ENCODE data around the gene CLMN.

CLMN gene

DNA sequence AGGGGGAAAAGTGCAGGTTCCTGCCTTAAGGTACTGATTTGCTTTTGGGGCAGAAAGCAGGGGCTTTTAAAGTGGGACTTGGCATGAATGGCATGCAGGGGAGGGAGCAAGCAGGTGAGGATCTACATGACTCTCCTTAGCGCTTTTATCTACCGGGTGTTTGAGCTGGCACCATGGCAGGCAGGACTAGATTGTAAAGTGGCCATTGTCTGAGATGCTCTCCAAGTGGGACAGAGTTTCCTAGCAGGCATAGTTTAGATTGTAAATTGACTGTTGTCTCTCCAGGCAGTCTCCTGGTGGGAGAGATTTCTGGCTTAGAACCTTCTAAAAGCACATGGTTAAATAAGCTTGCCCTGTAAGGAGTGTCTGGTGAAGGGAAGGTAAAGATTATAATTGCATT is 157.1 kb downstream of the CLMN start:
- H3K27ac ChIP-seq (replicated peaks), result no peak overlapping the region
- no peak for DNase-seq (ENCODE audit: low read depth in 1 of 2, low spot score in 1 of 2)
- no peak overlapping the region for H3K4me3 ChIP-seq (replicated peaks; ENCODE audit: insufficient read depth, low read length)
- no peaks in the 10 kb centered on the region for H3K27me3 ChIP-seq (ENCODE audit: insufficient read depth, poor library complexity, severe bottlenecking)
- TF ChIP-seq, protein P1, sequence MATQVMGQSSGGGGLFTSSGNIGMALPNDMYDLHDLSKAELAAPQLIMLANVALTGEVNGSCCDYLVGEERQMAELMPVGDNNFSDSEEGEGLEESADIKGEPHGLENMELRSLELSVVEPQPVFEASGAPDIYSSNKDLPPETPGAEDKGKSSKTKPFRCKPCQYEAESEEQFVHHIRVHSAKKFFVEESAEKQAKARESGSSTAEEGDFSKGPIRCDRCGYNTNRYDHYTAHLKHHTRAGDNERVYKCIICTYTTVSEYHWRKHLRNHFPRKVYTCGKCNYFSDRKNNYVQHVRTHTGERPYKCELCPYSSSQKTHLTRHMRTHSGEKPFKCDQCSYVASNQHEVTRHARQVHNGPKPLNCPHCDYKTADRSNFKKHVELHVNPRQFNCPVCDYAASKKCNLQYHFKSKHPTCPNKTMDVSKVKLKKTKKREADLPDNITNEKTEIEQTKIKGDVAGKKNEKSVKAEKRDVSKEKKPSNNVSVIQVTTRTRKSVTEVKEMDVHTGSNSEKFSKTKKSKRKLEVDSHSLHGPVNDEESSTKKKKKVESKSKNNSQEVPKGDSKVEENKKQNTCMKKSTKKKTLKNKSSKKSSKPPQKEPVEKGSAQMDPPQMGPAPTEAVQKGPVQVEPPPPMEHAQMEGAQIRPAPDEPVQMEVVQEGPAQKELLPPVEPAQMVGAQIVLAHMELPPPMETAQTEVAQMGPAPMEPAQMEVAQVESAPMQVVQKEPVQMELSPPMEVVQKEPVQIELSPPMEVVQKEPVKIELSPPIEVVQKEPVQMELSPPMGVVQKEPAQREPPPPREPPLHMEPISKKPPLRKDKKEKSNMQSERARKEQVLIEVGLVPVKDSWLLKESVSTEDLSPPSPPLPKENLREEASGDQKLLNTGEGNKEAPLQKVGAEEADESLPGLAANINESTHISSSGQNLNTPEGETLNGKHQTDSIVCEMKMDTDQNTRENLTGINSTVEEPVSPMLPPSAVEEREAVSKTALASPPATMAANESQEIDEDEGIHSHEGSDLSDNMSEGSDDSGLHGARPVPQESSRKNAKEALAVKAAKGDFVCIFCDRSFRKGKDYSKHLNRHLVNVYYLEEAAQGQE (IDR thresholded peaks at IDR 0.05; ENCODE audit: insufficient replicate concordance, low read depth), result no peak
- no peak for TF ChIP-seq SPI1 (IDR thresholded peaks at IDR 0.05; ENCODE audit: borderline replicate concordance, low read depth)

- TF ChIP-seq CTCF (IDR thresholded peaks at IDR 0.05; ENCODE audit: insufficient read depth, low read length), result no peak
- TF ChIP-seq SPI1 (IDR thresholded peaks at IDR 0.05; ENCODE audit: borderline replicate concordance, low read depth), result peak; percentile 58; the same call in 1 of the 2 replicates
- no peak for TF ChIP-seq GABPA (IDR thresholded peaks at IDR 0.05; ENCODE audit: low read depth)
- TF ChIP-seq POLR2AphosphoS5 (IDR thresholded peaks at IDR 0.05; ENCODE audit: low read depth), result no peak; the same call in 1 of the 2 replicates
- TF ChIP-seq, protein P1 (IDR thresholded peaks at IDR 0.05; ENCODE audit: insufficient replicate concordance, low read depth), result peak; percentile 33
- H3K4me3 ChIP-seq (replicated peaks; ENCODE audit: insufficient read depth, low read length), result peak within 1 kb of the TSS; percentile 88
- H3K27ac ChIP-seq (replicated peaks), result peak within 1 kb of the TSS; percentile 94
- H3K27me3 ChIP-seq (ENCODE audit: insufficient read depth, poor library complexity, severe bottlenecking), result no peaks in the 10 kb centered on the region
- peak; percentile 78 to 95 for DNase-seq (ENCODE audit: low read depth in 1 of 2, low spot score in 1 of 2)
Measured at GRCh38 chr14:95157327-95158189, 162.2 kb downstream of the CLMN start, which contains the start of gene DICER1. Gene DICER1 (minus strand): TSS chr14:95157529. CDS start chr14:95133458, 24,071 bp downstream.

- TF ChIP-seq SPI1 (IDR thresholded peaks at IDR 0.05; ENCODE audit: borderline replicate concordance, low read depth), result no peak
- no peak for TF ChIP-seq POLR2AphosphoS5 (IDR thresholded peaks at IDR 0.05; ENCODE audit: low read depth)
- no peak for TF ChIP-seq CTCF (IDR thresholded peaks at IDR 0.05; ENCODE audit: insufficient read depth, low read length)
- TF ChIP-seq GABPA (IDR thresholded peaks at IDR 0.05; ENCODE audit: low read depth), result no peak
- TF ChIP-seq, protein P1 (IDR thresholded peaks at IDR 0.05; ENCODE audit: insufficient replicate concordance, low read depth), result no peak
- peak overlapping the region; percentile 70 for H3K27ac ChIP-seq (replicated peaks)
- peak overlapping the region; percentile 88 for H3K4me3 ChIP-seq (replicated peaks; ENCODE audit: insufficient read depth, low read length)
- H3K27me3 ChIP-seq (ENCODE audit: insufficient read depth, poor library complexity, severe bottlenecking), result no peaks in the 10 kb centered on the region
- no peak for DNase-seq (ENCODE audit: low read depth in 1 of 2, low spot score in 1 of 2)
Measured at GRCh38 chr14:95157048-95157326, 162.7 kb downstream of the CLMN start.
